Erythroblast (primary cell): ENCODE measurements around the gene RASAL1.

Experiments
- GATA1 ChIP-seq: IDR thresholded peaks from 2 replicates; pipeline ENCODE4 v1.6.1; 2011; ENCODE audit warnings: low read depth, mild to moderate bottlenecking, control low read depth, low read length, moderate library complexity
- POLR2A ChIP-seq: IDR thresholded peaks from 2 replicates; pipeline ENCODE4 v1.6.1; 2011; ENCODE audit warnings: mild to moderate bottlenecking, low read length

- TF ChIP-seq POLR2A (no peak), GATA1 (no peak)
Observed at GRCh38 chr12:113077859-113078255, 57.7 kb downstream of the RASAL1 start.
